HG03342 (cell line): ENCODE measurements around the gene ENGASE.
"Not testable (repeated sequence)": the region's sequence is repeated elsewhere in the genome, so short reads cannot be mapped to it uniquely, and the experiment has no call there.

Experiments
- ATAC-seq: cut with Tn5 transposase; IDR thresholded peaks from one replicate; pipeline ENCODE4 v1.9.1; 2021; ENCODE audit warnings: mild to moderate bottlenecking, moderate library complexity; ENCODE audit not compliant: unreplicated experiment

ENGASE gene

DNA sequence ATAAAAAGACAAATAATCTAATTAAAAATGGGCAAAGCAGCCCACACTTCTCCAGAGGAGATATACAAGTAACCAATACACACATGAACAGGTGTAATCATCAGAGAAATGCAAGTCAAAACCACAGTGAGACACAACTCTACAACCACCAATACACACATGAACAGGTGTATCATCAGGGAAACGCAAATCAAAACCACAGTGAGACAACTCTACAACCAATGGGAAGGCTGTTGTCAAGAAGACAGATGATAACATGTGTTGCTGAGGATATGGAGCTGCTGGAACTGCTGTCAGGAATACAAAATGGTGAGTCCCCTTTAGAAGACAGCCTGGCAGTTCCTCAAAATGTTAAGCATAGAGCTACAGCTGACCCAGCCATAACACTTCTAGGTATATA lies 22.5 kb upstream of the ENGASE start:
- ATAC-seq: no peak

DNA sequence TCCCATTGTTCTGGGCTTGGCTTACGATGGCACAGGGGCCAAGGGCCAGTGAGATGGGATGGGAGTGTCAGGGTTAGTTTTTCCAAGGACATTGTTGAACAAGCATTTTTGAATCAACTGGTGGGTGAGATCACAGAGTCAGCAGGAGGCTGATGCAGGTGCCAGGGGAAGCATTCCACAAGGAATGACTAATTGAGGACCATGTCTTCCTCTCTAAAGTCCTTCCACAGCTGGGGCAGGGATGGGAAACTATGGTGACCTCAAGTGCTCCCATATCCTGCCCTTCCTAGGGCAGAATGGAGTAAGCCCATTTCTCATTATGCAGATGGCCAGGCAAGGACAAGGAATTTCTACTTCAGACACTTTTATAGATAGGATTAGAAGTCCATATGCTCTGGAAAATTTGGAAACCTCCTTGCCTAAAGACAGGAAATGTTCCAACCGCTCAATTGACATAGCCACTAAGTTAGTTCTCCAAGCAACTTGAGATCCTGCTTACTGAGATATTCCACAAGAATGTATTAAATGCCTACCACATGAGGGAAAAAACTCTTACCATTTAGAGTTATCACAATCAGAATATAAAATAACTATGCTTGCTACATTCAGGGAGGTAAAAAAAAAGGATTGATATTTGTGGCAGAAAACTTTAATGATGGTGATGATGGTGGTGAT lies 21.2 kb upstream of the ENGASE start:
- no peak for ATAC-seq

DNA sequence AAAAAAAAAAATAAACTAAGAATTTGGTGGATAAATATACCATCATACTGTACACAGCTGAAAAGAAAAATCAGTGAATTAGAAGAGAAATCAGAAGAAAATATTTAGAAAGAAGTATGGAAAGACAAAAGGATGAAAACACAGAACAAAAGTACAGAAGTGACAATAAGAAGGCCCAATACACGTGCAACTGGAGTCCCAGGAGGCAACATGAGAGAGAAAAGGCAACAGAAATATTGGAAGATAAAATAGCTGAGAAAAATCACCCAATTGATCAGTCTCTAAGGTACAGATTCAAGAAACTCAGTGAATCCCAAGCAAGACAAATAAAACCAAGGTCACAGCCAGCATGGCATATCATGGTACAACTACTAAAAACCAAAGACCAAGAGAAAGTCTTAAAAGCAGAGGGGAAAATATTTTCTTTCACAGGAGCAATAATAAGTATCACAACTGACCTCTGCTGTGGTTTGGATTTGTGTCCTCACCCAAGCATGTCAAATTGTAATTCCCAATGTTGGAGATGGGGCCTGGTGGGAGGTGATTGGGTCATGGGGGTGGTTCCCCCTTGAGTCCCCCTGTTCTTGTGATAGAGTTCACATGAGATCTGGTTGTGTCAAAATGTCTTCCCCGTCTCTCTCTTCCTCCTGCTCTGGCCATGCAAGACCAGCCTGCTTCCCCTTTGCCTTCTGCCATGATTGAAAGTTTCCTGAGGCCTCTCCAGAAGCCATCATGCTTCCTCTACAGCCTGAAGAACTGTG lies 20.2 kb upstream of the ENGASE start:
- no peak for ATAC-seq

DNA sequence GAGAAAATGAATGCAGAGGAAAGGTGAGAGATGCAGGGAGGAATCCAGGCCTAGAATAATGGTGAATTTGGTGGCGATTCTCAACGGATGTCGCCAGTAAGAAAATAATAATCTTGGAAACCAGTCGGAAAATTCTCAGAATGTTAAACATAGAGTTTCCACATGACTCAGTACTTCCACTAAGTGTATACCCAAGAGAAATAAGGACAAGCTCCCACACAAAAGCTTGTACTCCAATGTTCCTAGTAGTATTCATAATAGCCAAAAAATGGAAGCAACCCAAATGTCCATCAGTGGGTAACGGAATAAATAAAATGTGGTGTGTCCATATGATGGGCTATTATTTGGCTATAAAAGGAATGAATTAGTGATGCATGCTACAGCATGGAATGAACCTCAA lies 19.4 kb upstream of the ENGASE start:
- ATAC-seq: no peak

DNA sequence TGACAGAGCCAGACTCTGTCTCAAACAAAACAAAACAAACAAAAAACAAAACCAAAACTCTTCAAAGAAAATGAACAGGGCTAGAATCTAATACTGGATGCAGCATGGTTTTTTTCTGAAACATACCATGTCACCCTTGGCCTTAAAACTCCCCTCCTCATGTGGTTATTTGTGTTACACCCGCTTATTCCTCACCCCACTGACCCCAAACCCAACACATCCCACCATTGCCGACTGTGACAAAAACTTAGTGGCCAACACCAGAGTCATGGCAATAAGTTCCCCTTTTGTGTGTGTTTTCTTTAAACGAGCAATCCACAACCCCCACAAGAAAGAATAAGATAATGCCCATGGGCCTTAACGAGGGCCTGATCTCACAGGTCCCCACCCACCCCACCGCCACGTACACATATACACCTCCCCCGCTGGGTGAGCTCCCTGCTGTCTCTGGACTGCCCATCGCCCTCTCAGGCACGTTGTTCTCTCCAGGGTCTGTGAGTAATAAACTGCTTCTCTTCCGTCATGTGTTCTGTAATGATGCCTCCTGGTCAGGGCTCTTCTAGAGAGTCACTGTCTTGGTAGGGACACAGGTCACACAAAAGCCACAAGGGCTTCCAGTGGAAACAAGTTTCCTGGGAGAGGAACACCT lies 16.8 kb upstream of the ENGASE start:
- no peak for ATAC-seq

DNA sequence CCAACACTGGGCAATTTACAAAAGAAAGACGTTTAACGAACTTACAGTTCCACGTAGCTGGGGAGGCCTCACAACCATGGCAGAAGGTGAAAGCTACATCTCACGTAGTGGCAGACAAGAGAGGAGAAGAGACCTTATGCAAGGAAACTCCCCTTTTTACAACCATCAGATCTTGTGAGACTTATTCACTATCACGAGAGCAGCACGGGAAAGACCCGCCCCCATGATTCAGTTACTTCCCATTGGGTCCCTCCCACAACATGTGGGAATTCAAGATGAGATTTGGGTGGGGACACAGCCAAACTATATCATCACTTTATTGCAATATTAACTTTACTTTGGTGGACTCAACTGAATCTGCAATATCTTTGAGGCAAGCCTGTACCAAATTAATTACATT lies 11.9 kb upstream of the ENGASE start:
- ATAC-seq: no peak

DNA sequence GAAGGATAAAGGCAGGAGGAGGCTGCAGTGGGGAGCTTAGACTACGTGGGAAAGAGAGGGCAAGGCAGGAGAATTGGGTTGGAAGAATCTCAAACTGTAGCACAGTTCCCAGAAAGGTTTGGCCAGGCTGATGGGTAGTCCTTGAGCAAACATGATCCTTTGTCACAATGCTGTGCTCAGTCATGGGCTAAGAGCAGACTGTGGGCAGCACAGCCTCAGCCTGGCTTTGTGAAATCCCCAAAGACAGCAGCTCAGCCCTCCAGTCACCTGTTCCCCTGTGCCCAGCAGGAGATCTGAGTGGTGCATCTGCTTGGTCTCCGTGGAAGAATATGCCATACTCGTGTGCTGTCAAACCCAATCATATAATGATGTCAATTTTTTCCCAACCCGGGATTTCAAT lies 10.6 kb upstream of the ENGASE start:
- ATAC-seq: no peak

DNA sequence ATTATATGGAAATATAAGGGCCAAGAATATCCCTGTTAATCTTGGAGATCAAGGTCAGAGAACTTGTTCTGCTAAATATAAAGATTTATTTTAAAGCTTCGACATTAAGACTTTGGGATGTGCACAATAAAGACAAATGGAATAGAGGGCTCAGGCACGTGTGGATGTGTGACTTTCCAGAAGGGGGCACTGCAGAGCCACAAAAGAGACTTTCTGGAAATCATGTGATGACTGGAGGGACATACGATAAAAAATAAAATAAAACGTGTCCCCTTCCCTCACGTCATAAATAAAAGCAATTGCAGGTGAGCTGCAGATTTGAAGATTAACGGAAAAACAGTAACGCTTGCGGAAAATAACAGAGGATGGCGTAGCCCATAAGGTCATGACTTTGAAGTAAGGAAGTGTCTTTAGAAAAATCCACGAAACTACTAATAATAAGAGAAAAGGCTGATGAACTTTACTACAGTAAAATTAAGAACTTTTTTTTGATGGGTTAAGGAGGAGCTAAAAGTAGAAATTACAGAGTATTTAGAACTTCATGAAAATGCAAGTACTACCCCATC lies 9.4 kb upstream of the ENGASE start:
- no peak for ATAC-seq

DNA sequence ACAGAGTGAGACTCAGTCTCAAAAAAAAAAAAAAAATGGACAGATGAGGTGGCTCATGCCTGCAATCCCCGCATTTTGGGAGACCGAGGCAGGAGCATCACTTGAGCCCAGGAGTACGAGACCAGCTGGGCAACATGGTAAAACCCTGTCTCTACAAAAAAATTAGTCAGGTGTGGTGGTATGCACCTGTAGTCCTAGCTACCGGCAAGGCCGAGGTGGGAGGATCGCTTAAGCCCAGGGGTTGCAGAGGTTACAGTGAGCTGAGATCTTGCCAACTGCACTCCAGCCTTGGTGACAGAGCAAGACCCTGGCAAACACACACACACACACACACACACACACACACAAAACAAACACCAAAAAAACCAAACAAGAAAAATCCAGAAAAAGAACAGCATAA lies 7.7 kb upstream of the ENGASE start:
- ATAC-seq: no peak

DNA sequence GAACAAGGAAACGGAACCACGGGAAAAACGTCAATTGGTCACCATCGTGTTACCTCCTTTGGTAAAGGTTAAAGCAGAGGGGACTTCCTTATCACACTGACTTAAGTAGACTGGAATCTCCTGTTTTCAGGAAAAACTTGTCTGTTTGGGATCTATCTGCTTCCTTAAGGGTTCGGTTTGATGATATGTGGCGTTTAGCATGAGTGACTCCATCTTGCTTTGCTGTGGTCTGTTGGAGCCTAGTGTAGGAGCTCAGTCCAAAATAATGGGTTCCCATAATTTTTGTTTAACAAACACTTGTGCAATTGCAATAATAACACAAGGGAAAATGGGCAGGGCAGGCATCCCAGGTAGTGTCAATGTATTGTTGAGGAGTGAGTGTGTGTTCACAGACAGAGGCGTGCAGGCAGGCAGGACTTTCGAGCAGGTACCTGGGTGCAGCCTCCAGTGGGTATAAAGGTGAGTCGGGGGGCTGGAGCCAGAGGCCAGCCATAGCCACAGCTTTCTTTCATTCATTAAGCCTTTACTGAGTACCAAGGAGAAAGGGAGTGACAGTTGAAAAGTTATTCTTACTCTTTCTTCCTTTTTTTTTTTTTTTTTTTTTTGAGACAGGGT lies 4.3 kb upstream of the ENGASE start:
- no peak for ATAC-seq

DNA sequence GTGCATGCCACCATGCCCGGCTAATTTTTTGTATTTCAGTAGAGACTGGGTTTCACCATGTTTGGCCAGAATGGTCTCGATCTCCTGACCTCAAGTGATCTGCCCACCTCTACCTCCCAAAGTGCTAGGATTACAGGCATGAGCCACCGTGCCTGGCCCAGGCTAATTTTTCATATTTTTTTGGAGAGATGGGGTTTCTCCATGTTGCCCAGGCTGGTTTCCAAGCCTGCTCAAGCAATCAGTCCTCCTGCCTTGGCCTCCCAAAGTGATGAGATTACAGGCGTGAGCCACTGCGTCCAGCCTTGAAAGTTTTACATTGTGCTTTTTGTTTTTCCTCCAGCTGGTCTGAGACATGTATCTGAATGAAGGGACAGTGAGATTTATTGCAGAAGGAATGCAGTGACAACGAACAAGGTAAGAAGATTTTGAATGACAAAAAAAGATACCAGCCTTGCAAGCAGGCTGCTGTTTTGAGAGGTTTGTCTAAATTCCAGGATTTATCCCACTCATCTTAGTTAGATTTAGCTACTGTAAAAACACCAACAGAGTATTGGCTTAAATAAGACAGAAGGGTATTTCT lies 3.4 kb upstream of the ENGASE start:
- ATAC-seq: no peak

DNA sequence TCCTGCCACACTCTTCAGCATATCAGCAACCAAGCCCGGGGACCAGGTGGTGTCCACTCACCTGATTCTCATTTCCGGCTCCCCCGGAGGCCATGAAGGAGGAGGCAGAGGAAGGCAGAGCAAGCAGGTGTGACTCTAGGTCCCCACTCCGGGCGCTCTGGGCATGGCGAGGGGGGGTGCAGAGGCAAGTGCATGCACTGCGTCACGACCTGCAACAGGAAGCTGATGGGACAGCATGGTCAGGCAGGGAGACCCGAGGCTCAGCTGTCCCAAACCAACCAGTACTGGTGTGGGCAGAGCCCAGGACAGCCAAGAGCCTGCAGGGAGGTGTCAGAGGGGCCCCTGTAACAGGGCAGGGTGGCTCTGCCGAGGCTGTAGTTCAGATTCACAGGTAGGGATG lies 2.1 kb upstream of the ENGASE start:
- ATAC-seq: no peak

DNA sequence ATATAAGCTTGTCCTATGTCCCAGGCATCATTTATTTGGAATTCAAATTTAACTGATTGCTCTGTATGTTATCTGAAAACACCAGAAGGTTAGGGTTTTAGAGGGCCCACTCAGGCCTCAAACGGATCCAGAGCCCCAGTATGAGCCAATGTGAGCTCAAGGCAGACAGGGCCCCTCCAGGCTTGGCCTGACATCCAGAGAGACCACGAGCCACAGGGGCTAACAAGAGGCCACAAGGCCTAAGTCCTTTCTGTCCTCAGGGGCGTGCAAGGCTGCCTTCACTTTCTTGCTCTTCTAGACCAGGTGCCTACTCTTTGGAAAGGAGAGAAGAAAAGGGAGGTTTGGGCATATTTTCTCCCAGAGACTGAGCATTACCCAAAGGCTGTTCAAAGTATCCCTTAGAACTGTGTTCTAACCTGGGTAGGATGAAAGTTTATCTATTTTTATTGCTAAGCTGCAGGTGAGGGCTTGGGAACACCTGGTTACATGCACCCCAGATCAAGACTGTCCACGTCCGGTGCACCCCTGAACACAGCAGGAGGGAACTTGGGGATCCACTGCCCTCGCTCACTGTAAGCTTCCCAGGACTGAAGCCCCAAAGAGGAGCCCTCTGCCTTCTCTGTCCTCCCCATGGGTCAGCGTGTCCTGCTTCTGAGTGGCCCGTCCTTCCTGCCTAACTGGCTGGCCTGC lies 1.5 kb upstream of the ENGASE start:
- ATAC-seq: no peak

DNA sequence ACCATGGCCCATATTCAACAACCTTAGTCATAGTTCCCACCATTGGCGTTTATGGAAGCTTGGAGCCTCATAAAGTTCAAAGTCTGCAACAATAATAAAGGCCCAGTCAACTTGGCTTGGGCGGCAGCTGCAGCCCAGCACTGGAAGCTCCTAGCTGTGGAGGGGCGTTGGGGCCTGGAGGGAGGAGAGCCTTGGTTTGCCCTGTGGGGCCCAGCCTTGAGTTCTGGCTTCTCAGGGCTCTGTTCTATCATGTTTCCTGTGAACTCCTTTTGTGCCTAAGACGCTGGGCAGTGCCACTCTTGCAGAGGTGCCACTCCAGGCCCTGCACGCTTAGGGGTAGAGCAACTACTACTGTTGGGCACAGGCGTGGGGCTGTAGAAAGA lies 927 bp upstream of the ENGASE start:
- ATAC-seq: no peak

DNA sequence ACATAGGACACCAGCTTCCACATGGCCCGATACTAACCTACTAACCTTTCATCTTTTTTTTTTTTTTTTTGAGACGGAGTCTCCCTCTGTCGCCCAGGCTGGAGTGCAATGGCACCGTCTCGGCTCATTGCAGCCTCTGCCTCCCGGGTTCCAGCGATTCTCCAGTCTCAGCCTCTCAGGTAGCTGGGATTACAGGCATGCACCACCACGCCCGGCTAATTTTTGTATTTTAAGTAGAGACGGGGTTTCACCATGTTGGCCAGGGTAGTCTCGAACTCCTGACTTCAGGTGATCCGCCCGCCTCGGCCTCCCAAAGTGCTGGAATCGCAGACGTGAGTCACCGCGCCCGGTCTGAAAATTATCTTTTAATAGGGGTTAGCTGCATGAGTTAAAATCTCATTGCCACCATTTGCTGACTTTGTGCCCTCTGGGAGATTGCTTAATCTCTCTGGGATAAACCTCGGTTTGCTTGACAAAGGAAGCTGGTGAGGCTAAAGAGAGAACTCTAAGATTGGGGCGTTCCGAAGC lies 439 bp upstream of the ENGASE start:
- not testable (repeated sequence) for ATAC-seq

DNA sequence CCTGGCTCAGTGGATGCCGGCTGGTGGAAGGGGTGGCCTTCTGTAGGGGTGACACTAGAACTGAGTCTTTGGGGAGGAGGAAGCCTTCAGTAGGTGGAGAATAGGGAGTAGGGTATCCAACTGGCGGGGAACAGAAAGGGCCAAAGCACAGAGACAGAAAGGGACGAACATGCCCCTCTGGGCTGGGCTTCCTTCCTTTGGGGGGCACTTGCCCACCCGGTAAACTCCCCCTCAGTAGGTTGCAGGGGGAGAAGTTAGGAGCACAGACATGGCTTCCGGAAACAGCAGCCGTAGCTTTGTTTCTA lies 774 bp downstream of the ENGASE start:
- ATAC-seq: no peak

DNA sequence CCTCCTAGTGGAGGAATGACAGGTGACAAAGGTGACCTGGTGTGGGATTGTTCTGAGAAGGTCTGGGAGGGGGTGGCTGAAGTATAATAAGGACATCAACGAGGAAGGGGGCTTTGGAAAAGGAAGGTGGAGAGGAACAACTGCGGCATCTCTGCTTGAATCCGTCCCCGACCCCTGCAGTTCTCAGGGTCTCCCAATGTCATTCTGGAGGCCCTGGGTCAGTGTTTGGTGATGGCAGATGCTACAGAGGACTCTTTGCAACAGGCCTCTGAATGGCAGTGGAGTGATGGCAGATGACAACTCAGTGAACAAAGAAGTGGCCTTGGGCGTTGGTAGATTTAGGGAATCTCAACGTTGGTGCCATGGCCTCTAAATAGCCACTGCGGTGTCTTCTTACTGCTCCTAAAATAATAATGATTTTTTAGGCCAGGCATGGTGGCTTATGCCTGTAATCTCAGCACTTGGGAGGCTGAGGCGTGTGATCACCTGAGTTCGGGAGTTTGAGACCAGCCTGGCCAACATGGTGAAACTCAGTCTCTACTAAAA lies 1.3 kb downstream of the ENGASE start:
- ATAC-seq: no peak

DNA sequence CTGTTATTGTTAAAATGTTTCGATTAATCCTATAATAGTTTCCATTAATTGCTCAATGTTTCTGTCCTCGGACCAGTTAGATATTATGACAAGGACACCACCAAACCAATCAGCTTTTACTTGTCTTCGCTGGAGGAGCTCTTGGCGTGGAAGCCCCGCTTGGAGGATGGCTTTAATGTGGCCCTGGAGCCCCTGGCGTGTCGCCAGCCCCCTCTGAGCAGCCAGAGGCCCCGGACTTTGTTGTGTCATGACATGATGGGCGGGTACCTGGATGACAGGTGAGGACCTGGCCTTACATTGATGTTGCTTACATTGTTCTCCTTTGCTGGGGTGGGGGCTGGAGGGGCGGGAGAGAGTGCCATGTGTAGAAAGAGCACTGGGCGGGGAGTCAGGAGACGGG lies 3.0 kb downstream of the ENGASE start:
- ATAC-seq: no peak

DNA sequence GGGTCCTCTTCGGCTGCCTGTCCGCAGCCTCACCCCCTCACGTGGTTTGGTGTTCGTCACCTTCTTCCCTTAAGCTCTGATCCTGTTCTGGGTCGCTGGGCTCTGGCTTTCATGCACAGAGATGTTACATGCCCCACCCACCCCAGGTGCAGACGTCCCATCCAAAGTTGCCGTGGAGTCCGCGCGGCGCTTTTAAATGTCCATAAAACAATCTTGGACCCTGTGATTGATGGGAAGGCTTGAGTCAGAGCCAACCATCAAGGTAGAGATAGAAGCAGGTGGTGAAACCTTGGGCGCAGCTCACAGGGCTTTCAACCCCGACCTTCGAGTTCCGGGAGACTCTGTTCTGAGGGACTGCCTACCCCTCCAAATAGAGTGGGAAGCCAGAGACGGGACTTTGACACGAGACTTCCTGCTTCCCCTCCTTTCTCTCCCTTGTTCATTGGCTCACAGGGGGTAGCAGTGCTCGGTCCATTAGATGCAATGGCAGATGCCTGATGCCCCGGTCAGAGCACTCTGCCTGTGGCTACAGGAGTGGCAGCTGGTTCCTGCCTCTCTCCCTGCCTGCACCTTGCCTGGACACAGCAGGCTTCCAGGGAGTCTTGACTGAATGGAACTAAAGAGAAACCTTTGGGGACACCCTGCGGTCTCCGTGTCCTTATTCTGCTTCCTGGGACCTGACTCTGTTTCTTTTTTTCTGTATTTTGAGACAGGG lies 4.0 kb downstream of the ENGASE start:
- no peak for ATAC-seq
